ENCODE measurements around the gene STAC3.
A peak's percentile ranks its signal among the peaks of the same experiment; 100 is the strongest.
"Not testable (repeated sequence)": the region's sequence is repeated elsewhere in the genome, so short reads cannot be mapped to it uniquely, and the experiment has no call there.

The STAC3 gene

GRCh38 chr12:57276935-57277563, 26.1 kb upstream of the STAC3 start:
- TF ChIP-seq, protein P1, sequence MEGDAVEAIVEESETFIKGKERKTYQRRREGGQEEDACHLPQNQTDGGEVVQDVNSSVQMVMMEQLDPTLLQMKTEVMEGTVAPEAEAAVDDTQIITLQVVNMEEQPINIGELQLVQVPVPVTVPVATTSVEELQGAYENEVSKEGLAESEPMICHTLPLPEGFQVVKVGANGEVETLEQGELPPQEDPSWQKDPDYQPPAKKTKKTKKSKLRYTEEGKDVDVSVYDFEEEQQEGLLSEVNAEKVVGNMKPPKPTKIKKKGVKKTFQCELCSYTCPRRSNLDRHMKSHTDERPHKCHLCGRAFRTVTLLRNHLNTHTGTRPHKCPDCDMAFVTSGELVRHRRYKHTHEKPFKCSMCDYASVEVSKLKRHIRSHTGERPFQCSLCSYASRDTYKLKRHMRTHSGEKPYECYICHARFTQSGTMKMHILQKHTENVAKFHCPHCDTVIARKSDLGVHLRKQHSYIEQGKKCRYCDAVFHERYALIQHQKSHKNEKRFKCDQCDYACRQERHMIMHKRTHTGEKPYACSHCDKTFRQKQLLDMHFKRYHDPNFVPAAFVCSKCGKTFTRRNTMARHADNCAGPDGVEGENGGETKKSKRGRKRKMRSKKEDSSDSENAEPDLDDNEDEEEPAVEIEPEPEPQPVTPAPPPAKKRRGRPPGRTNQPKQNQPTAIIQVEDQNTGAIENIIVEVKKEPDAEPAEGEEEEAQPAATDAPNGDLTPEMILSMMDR (IDR thresholded peaks at IDR 0.05; ENCODE audit: low read depth, low read length, missing control alignments): peak; percentile 47
- DNase-seq (ENCODE audit: low read depth): no peak
- in situ Hi-C loops (cut with HindIII; ENCODE audit: low sequenced_read_pairs): no loop called here
- H3K4me3 ChIP-seq (ENCODE audit: low read depth, low read length): no peak overlapping the region

DNA sequence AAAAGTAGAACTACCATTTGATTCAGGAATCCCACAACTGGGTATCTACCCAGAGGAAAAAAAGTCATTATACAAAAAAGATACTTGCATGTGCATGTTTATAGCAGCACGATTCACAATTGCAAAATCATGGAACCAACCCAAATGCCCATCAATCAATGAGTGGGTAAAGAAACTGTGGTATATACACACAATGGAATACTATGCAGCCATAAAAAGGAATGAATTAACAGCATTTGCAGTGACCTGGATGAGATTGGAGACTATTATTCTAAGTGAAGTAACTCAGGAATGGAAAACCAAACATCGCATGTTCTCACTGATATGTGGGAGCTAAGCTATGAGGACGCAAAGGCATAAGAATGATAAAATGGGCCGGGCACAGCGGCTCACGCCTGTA, 25.2 kb upstream of the STAC3 start:
- DNase-seq (ENCODE audit: low read depth); H3K4me3 ChIP-seq (ENCODE audit: low read depth, low read length): not testable (repeated sequence)

GRCh38 chr12:57273516-57273915, 22.5 kb upstream of the STAC3 start:
- no peak overlapping the region for H3K4me3 ChIP-seq (ENCODE audit: low read depth, low read length)
- DNase-seq (ENCODE audit: low read depth): no peak
- TF ChIP-seq, protein P1 (IDR thresholded peaks at IDR 0.05; ENCODE audit: low read depth, low read length, missing control alignments): no peak
- in situ Hi-C loops (cut with HindIII; ENCODE audit: low sequenced_read_pairs): no loop called here

More for the DNA sequence above, 25.2 kb upstream of the STAC3 start:
- in situ Hi-C loops (cut with HindIII; ENCODE audit: low sequenced_read_pairs): not testable (repeated sequence)

- in situ Hi-C loops (cut with HindIII; ENCODE audit: low sequenced_read_pairs): no loop called here
- H3K4me3 ChIP-seq (ENCODE audit: low read depth, low read length): no peak overlapping the region
- DNase-seq (ENCODE audit: low read depth): no peak
- TF ChIP-seq, protein P1 (IDR thresholded peaks at IDR 0.05; ENCODE audit: low read depth, low read length, missing control alignments): no peak
Measured at GRCh38 chr12:57272337-57273151, 21.6 kb upstream of the STAC3 start.

DNA sequence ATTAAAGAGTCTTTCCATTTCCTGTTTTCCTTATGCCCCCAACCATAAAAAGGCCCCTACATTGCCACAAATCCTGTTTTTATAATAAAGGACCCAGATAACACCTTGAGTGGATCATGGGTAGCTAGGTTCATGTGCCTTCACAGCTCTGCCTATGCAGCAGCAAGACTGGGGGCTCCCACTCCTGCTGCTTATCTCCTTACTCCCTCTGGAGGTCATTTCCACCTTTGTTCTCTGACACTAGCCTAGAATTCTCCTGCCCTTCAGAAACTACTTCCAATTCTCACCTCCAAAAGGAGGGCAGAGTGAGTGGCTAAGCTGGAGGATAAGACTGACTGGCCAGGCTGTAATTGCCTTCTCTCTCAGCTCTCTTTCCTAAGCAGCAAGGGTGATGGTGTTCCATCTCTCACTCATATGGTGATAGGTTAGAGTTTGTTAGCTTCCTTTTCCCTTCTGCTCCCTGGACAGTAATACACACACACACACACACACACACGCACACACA, 20.0 kb upstream of the STAC3 start:
- in situ Hi-C loops (cut with HindIII; ENCODE audit: low sequenced_read_pairs): no loop called here
- DNase-seq (ENCODE audit: low read depth): no peak
- TF ChIP-seq, protein P1 (IDR thresholded peaks at IDR 0.05; ENCODE audit: low read depth, low read length, missing control alignments): peak; percentile 3
- H3K4me3 ChIP-seq (ENCODE audit: low read depth, low read length): no peak overlapping the region

- DNase-seq (ENCODE audit: low read depth): no peak
- in situ Hi-C loops (cut with HindIII; ENCODE audit: low sequenced_read_pairs): no loop called here
- TF ChIP-seq, protein P1 (IDR thresholded peaks at IDR 0.05; ENCODE audit: low read depth, low read length, missing control alignments): no peak
- no peak overlapping the region for H3K4me3 ChIP-seq (ENCODE audit: low read depth, low read length)
Measured at GRCh38 chr12:57268264-57268663, 17.3 kb upstream of the STAC3 start.

DNA sequence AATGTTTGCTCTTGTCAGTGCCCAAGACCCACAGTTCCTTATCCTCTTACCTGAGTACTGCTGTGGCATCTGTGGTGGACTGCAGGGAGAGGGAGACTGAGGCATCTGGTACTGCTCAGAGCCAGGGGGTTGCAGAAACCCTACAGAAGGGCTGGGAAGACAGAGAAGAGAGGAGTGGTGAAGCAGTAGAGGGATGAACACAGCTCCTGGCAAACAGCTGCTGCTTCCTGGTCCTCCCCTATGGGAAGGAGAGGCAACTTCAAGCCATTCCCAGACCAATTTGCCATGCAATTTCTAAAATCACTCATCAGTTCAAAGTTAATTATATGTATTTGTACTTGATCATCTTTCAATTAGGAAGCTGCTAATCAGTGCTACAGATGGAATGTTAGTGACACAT, 15.7 kb upstream of the STAC3 start:
- DNase-seq (ENCODE audit: low read depth): no peak
- H3K4me3 ChIP-seq (ENCODE audit: low read depth, low read length): no peak overlapping the region
- in situ Hi-C loops (cut with HindIII; ENCODE audit: low sequenced_read_pairs): no loop called here
- TF ChIP-seq, protein P1 (IDR thresholded peaks at IDR 0.05; ENCODE audit: low read depth, low read length, missing control alignments): no peak
